GM12878 (cell line): ENCODE data around the gene SLC37A1. TPM values are rescaled to one million over a fixed set of nuclear protein-coding genes. Genes with fewer than 3 reads are reported as not detected.

Experiments used
- ATAC-seq: fragments of 200-7000 bp; cut with Tn5 transposase; 3 replicates; pipeline ENCODE4 v1.9.1; 2020; ENCODE audit warnings: mild to moderate bottlenecking, moderate library complexity
- BruUV-seq: library from RNA; stranded (reverse); fragments of 400-500 nt; replicated peaks from 2 replicates; lab custom pipeline; 2021; lab: Mats Ljungman, UMichigan
- CTCF ChIA-PET: fragments of 300-600 bp; sonication (Branson Sonifier 250); formaldehyde crosslinking; extraction: SDS; loops from one replicate; lab custom pipeline; 2021; ENCODE audit warnings: inconsistent platforms; lab: Yijun Ruan, JAX
- POLR2A ChIA-PET: fragments of 350-600 bp; formaldehyde crosslinking; extraction: SDS; loops from one replicate; lab custom pipeline; 2021; ENCODE audit warnings: inconsistent platforms; lab: Charles Lee
- RAD21 ChIA-PET: fragments of 300-600 bp; sonication (Branson Sonifier 250); formaldehyde crosslinking; loops from one replicate; lab custom pipeline; 2023; ENCODE audit warnings: antibody characterized with exemption; ENCODE audit not compliant: unreplicated experiment; lab: Charles Lee
- SMC1A ChIA-PET: fragments of 300-600 bp; sonication (Branson Sonifier 250); formaldehyde crosslinking; loops from one replicate; lab custom pipeline; 2023; ENCODE audit not compliant: unreplicated experiment, uncharacterized antibody; lab: Charles Lee
- DNase-seq: peaks from one replicate; pipeline ENCODE4 v3.0.0-alpha.2; 2011; ENCODE audit warnings: low read depth, low spot score
- FAIRE-seq: peaks from 3 replicates; lab custom pipeline; 2011; peaks lifted over from hg19 to GRCh38; lab: Jason Lieb, UNC
- H2AFZ ChIP-seq: 2 replicates; pipeline ENCODE4 v1.6.0; 2011; ENCODE audit warnings: low read depth, low read length, control low read depth; ENCODE audit not compliant: control insufficient read depth
- H3K27ac ChIP-seq: 2 replicates; pipeline ENCODE4 v1.5.1; 2011; ENCODE audit warnings: control low read depth; ENCODE audit not compliant: control insufficient read depth, insufficient read depth
- H3K27me3 ChIP-seq, 2 experiments: replicated peaks in 1 of 2; 2 replicates each; pipeline versions ENCODE4 v1.6.0 to v1.6.1; 2011; ENCODE audit warnings: low read length in 1 of 2; ENCODE audit not compliant: control insufficient read depth in 2 of 2, insufficient read depth in 2 of 2
- H3K36me3 ChIP-seq, 2 experiments: 2 replicates each; pipeline ENCODE4 v1.5.1; 2011; ENCODE audit warnings: low read length in 1 of 2; ENCODE audit not compliant: control insufficient read depth in 2 of 2, insufficient read depth in 2 of 2
- H3K4me1 ChIP-seq: 2 replicates; pipeline ENCODE4 v1.6.1; 2011; ENCODE audit warnings: mild to moderate bottlenecking, low read length, moderate library complexity, mixed read lengths; ENCODE audit not compliant: control insufficient read depth, insufficient read depth
- H3K4me2 ChIP-seq: 2 replicates; pipeline ENCODE4 v1.6.0; 2011; ENCODE audit warnings: control low read depth; ENCODE audit not compliant: control insufficient read depth, insufficient read depth
- H3K4me3 ChIP-seq: fragments of 200-600 bp; sonication (generic); 2 replicates; pipeline ENCODE4 v1.5.1; 2016
- H3K79me2 ChIP-seq: 2 replicates; pipeline ENCODE4 v1.6.0; 2011; ENCODE audit warnings: low read length; ENCODE audit not compliant: control insufficient read depth, insufficient read depth
- H3K9ac ChIP-seq: 2 replicates; pipeline ENCODE4 v1.8.0; 2011; ENCODE audit warnings: low read length, control low read depth, mixed read lengths; ENCODE audit not compliant: control insufficient read depth, insufficient read depth
- H3K9me3 ChIP-seq: replicated peaks from 3 replicates; pipeline ENCODE4 v1.5.1; 2011; ENCODE audit warnings: mild to moderate bottlenecking, low read length; ENCODE audit not compliant: control insufficient read depth, insufficient read depth
- H4K20me1 ChIP-seq: 2 replicates; pipeline ENCODE4 v1.6.0; 2011; ENCODE audit not compliant: control insufficient read depth, insufficient read depth
- BCLAF1 ChIP-seq: fragments of 450-650 bp; IDR thresholded peaks from 2 replicates; pipeline ENCODE4 v1.6.1; 2017; ENCODE audit warnings: antibody characterized with exemption, mild to moderate bottlenecking, moderate library complexity
- CBX3 ChIP-seq: fragments of 200-600 bp; sonication (generic); IDR thresholded peaks from 2 replicates; pipeline ENCODE4 v1.6.1; 2016; ENCODE audit warnings: low read depth, borderline replicate concordance
- CBX5 ChIP-seq: sonication (generic); IDR thresholded peaks from 2 replicates; pipeline ENCODE4 v1.6.1; 2016; ENCODE audit warnings: low read depth, moderate library complexity, mild to moderate bottlenecking, inconsistent platforms
- CHD1 ChIP-seq: IDR thresholded peaks from 2 replicates; pipeline ENCODE4 v1.6.1; 2012; ENCODE audit warnings: low read depth, low read length, improper control_type of control experiment
- EED ChIP-seq: sonication (generic); IDR thresholded peaks from 2 replicates; pipeline ENCODE4 v1.6.1; 2016; ENCODE audit warnings: antibody characterized with exemption, low read depth
- JUNB ChIP-seq: IDR thresholded peaks from 2 replicates; pipeline ENCODE4 v1.6.1; 2016; ENCODE audit warnings: antibody characterized with exemption, mild to moderate bottlenecking
- LARP7 ChIP-seq: fragments of 450-650 bp; IDR thresholded peaks from 2 replicates; pipeline ENCODE4 v1.6.1; 2017; ENCODE audit warnings: mild to moderate bottlenecking
- POU2F2 ChIP-seq: IDR thresholded peaks from 3 replicates; pipeline ENCODE4 v1.6.1; 2011; ENCODE audit warnings: low read depth, mild to moderate bottlenecking, low read length, borderline replicate concordance
- RAD21 ChIP-seq: IDR thresholded peaks from 2 replicates; pipeline ENCODE4 v1.6.1; 2011; ENCODE audit warnings: mild to moderate bottlenecking, low read depth, low read length, moderate library complexity; ENCODE audit not compliant: insufficient read depth
- SIX5 ChIP-seq: IDR thresholded peaks from 2 replicates; pipeline ENCODE4 v1.6.1; 2011; ENCODE audit warnings: mild to moderate bottlenecking, low read depth, low read length, moderate library complexity; ENCODE audit not compliant: severe bottlenecking
- SP1 ChIP-seq: IDR thresholded peaks from one replicate; pipeline ENCODE4 v1.6.1; 2011; ENCODE audit warnings: low read depth, low read length
- STAT1 ChIP-seq: fragments of 450-650 bp; conservative IDR thresholded peaks from 2 replicates; pipeline ENCODE4 v1.6.1; 2014; ENCODE audit warnings: antibody characterized with exemption, mild to moderate bottlenecking
- STAT3 ChIP-seq: IDR thresholded peaks from 2 replicates; pipeline ENCODE4 v1.6.1; 2011; ENCODE audit warnings: low read depth, low read length, improper control_type of control experiment
- SUZ12 ChIP-seq: fragments of 200-600 bp; sonication (generic); IDR thresholded peaks from one replicate; pipeline ENCODE4 v1.6.1; 2018; ENCODE audit warnings: antibody characterized with exemption, mild to moderate bottlenecking; ENCODE audit not compliant: unreplicated experiment
- TBL1XR1 ChIP-seq: IDR thresholded peaks from 2 replicates; pipeline ENCODE4 v1.6.1; 2012; ENCODE audit warnings: low read depth, low read length, improper control_type of control experiment
- ZNF207 ChIP-seq: fragments of 450-650 bp; IDR thresholded peaks from 2 replicates; pipeline ENCODE4 v1.6.1; 2014; ENCODE audit warnings: antibody characterized with exemption, mild to moderate bottlenecking, borderline replicate concordance
- ZNF622 ChIP-seq: fragments of 450-650 bp; IDR thresholded peaks from 2 replicates; pipeline ENCODE4 v1.6.1; 2017; ENCODE audit warnings: mild to moderate bottlenecking, inconsistent platforms
- WGBS: methylation state at CpG from one replicate; pipeline ENCODE4 v1.1.6; 2016; ENCODE audit warnings: low lambda C conversion rate; ENCODE audit not compliant: insufficient replicate concordance, insufficient coverage; ENCODE audit errors: missing lambda C conversion rate; 5-methylcytosine and 5-hydroxymethylcytosine counted together
- in situ Hi-C: fragments of 300-500 bp; cut with MboI; formaldehyde crosslinking; loops from 9 replicates; pipeline ENCODE4 v1.14.3; 2018; ENCODE audit warnings: mixed read lengths
- intact Hi-C: fragments of 100-400 bp; cut with micrococcal nuclease; formaldehyde crosslinking; loops from one replicate; pipeline ENCODE4 v1.14.2; 2022; ENCODE audit not compliant: unreplicated experiment
- polyA plus RNA-seq, 11 experiments: library from polyadenylated mRNA; depleted of rRNA in 4 of 11; unstranded in 6 of 11; stranded (reverse) in 5 of 11; fragments of >200 nt; fragmentation: Nextera tagmentation in 4 of 11; fragmentation: Illumina TruSeq in 1 of 11; extraction: Ambion mirVana in 4 of 11; extraction: Trizol in 1 of 11; gene quantifications; 1 replicate in 1 of 11; 2 replicates in 10 of 11; pipeline versions ENCODE4 v1.2.1 to v1.2.3, GENCODE V29; 2011 to 2016; ENCODE audit warnings: inconsistent platforms in 2 of 11, missing spikeins in 2 of 11, low read depth in 1 of 11
- total RNA-seq, 4 experiments: library from RNA; depleted of rRNA in 3 of 4; stranded (reverse); fragments of >200 nt in 3 of 4; fragmentation: Illumina TruSeq in 1 of 4; extraction: Trizol in 1 of 4; gene quantifications; 2 replicates each; pipeline versions ENCODE4 v1.2.1 to v1.2.3, GENCODE V29; 2013 to 2021
- TF ChIP-seq, protein P1 (sequence below): fragments of 450-650 bp; IDR thresholded peaks from 2 replicates; pipeline ENCODE4 v1.6.1; 2018; ENCODE audit warnings: mild to moderate bottlenecking, low read depth, moderate library complexity; ENCODE audit not compliant: partially characterized antibody
- TF ChIP-seq, protein P2 (sequence below): IDR thresholded peaks from 2 replicates; pipeline ENCODE4 v1.6.1; 2011; ENCODE audit warnings: borderline replicate concordance, low read depth, mild to moderate bottlenecking, moderate library complexity, low read length; ENCODE audit not compliant: insufficient read depth, poor library complexity, severe bottlenecking

The SLC37A1 gene
- total and polyA plus RNA-seq, 10 of the 15 experiments (the other 5 are each of a cell fraction or from before 2014, with no cell fraction given) = 1.1 to 35.5 (median 24.4) TPM

GRCh38 chr21:42490720-42491119 is 22.9 kb upstream of the SLC37A1 start (continued):
- TF ChIP-seq SP1 (no peak), JUNB (no peak), LARP7 (no peak), CBX5 (no peak), STAT3 (no peak), SIX5 (no peak), SUZ12 (no peak), ZNF622 (no peak), RAD21 (no peak)
- TF ChIP-seq, protein P1, sequence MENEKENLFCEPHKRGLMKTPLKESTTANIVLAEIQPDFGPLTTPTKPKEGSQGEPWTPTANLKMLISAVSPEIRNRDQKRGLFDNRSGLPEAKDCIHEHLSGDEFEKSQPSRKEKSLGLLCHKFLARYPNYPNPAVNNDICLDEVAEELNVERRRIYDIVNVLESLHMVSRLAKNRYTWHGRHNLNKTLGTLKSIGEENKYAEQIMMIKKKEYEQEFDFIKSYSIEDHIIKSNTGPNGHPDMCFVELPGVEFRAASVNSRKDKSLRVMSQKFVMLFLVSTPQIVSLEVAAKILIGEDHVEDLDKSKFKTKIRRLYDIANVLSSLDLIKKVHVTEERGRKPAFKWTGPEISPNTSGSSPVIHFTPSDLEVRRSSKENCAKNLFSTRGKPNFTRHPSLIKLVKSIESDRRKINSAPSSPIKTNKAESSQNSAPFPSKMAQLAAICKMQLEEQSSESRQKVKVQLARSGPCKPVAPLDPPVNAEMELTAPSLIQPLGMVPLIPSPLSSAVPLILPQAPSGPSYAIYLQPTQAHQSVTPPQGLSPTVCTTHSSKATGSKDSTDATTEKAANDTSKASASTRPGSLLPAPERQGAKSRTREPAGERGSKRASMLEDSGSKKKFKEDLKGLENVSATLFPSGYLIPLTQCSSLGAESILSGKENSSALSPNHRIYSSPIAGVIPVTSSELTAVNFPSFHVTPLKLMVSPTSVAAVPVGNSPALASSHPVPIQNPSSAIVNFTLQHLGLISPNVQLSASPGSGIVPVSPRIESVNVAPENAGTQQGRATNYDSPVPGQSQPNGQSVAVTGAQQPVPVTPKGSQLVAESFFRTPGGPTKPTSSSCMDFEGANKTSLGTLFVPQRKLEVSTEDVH = no peak

DNA sequence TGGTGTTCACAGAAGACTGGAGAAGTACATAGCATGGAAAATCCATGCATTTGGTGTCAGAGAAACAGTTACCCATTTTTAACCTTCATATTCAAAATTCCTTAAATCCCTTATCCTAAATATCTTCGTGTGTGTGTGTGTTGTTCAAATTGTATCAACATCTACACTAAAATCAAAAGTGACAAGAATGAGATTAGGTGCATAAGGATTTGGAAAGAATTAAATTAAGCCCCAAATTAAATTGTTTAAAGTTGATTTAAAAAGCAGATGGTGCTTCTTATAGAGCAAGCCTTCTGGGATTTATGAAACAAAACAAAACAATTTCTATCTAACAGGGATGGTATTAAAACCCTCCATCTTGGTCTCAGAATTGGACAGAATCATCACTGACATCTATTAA is 22.3 kb upstream of the SLC37A1 start:
- H3K27ac ChIP-seq = no peak overlapping the region
- no peak overlapping the region for H3K9ac ChIP-seq
- BruUV-seq = no TSS peak
- intact Hi-C loops (no loop called here), in situ Hi-C loops (no loop called here)
- peaks cover 9% of the 10 kb centered on the region for H3K4me1 ChIP-seq
- H3K79me2 ChIP-seq = no peaks in the 10 kb centered on the region
- ATAC-seq (no peak), FAIRE-seq (no peak), DNase-seq (no peak)
- H3K36me3 ChIP-seq = no peaks in the 10 kb centered on the region
- ChIA-PET RAD21 (interaction anchor here (3.1 to 4.0 kb wide), 2 partner anchors 24 to 44 kb away, joined by 9 to 16 read pairs; no protein-coding TSS in a partner anchor), POLR2A (interaction anchor here (1.2 kb wide), 1 partner anchor 45 kb away, joined by 4 read pairs; no protein-coding TSS in a partner anchor), CTCF (interaction anchor here (1.2 to 1.4 kb wide), 2 partner anchors 13 to 24 kb away, joined by 3 read pairs; no protein-coding TSS in a partner anchor), SMC1A (interaction anchor here (1.0 to 1.4 kb wide), 4 partner anchors 12 to 24 kb away, joined by 3 to 8 read pairs (median 3); no protein-coding TSS in a partner anchor)
- 0% methylated on average over 1 of the region's 1 CpG for WGBS
- no peak overlapping the region for H2AFZ ChIP-seq
- H3K4me3 ChIP-seq = no peak overlapping the region
- no peaks in the 10 kb centered on the region for H4K20me1 ChIP-seq
- H3K9me3 ChIP-seq = no peaks in the 10 kb centered on the region; the same call in 2 of the 3 replicates
- H3K27me3 ChIP-seq = no peaks in the 10 kb centered on the region
- no peak overlapping the region for H3K4me2 ChIP-seq
- TF ChIP-seq CHD1 = no peak
- no peak for TF ChIP-seq EED
- TF ChIP-seq ZNF207 = no peak
- no peak for TF ChIP-seq POU2F2
- TF ChIP-seq BCLAF1 = no peak
- TF ChIP-seq STAT1 = no peak
- TF ChIP-seq CBX3 = no peak
- no peak for TF ChIP-seq TBL1XR1
- TF ChIP-seq, protein P2, sequence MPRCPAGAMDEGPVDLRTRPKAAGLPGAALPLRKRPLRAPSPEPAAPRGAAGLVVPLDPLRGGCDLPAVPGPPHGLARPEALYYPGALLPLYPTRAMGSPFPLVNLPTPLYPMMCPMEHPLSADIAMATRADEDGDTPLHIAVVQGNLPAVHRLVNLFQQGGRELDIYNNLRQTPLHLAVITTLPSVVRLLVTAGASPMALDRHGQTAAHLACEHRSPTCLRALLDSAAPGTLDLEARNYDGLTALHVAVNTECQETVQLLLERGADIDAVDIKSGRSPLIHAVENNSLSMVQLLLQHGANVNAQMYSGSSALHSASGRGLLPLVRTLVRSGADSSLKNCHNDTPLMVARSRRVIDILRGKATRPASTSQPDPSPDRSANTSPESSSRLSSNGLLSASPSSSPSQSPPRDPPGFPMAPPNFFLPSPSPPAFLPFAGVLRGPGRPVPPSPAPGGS = no peak
